Heart left ventricle (tissue), 13 donors: ENCODE data around the gene MAST4.

ENCODE experiments used
- POLR2A ChIP-seq, 2 donors: fragments of 450-650 bp; IDR thresholded peaks; one replicate each; pipeline ENCODE4 v1.6.1; 2017; ENCODE audit warnings: antibody characterized with exemption in 2 of 2, mild to moderate bottlenecking in 2 of 2, moderate library complexity in 2 of 2
- TF ChIP-seq, protein P1 (sequence below), 12 donors: fragments of 200-600 bp; sonication (generic) in 4 of 12; IDR thresholded peaks; one replicate each; pipeline versions ENCODE4 v1.5.0 to v1.8.0; 2018 to 2022; ENCODE audit warnings: antibody characterized with exemption in 12 of 12, mild to moderate bottlenecking in 5 of 12
- donor health status: ischemic (EF 13 %, LVEDD 7.1; RV severe dilation, severe dysfunction).
- donor health status: DM: no; HTN: yes; CAD: no.
- donor health status: DM: no; HTN: no; CAD: no.
- donor health status: ischemic (EF 25% LVEDD 6.9; RV normal size, moderate dysfunction).
- donor health status: ischemic (EF 25% LVEDD 5.7; RV mildly dilated, moderate dysfunction).
- donor health status: ischemic (EF 35%, LVEDD 5.7; RV mildly dilated, moderate dysfunction).
- donor health status: nonischemic (EF 11% LVEDD 7.7; RV severe dilation, severe dysfunction).
- donor health status: DM: yes; HTN: yes; CAD: no.
- donor health status: PGD.
- donor health status: ischemic (EF 29% LVEDD 5.4; RV normal size, mild dysfunction).
- donor health status: nonischemic (EF 23%, LVEDD 6.1; RV moderate dilation, normal function).

DNA sequence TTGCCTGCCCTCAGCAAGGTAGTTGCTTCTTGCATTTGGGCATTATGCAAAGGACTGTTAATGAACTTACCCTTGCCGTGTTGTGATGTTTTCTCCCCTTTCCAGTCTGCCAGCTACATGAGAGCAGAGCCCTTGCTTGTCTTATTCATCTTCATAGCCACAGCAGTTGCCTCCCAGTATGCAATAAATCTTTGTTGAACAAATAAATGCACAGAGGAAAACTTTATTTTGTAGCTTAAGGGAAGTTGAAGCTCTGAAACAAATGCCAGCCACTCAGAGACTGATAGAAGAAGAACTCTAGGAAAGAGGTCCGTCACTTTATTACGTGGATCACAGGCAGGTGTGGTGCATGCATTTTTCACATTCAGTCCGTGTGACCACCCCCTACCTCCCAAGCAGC, 19.7 kb downstream of the MAST4 start:
- TF ChIP-seq, protein P1, sequence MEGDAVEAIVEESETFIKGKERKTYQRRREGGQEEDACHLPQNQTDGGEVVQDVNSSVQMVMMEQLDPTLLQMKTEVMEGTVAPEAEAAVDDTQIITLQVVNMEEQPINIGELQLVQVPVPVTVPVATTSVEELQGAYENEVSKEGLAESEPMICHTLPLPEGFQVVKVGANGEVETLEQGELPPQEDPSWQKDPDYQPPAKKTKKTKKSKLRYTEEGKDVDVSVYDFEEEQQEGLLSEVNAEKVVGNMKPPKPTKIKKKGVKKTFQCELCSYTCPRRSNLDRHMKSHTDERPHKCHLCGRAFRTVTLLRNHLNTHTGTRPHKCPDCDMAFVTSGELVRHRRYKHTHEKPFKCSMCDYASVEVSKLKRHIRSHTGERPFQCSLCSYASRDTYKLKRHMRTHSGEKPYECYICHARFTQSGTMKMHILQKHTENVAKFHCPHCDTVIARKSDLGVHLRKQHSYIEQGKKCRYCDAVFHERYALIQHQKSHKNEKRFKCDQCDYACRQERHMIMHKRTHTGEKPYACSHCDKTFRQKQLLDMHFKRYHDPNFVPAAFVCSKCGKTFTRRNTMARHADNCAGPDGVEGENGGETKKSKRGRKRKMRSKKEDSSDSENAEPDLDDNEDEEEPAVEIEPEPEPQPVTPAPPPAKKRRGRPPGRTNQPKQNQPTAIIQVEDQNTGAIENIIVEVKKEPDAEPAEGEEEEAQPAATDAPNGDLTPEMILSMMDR (IDR thresholded peaks at IDR 0.05) = no peak
- no peak for TF ChIP-seq POLR2A (IDR thresholded peaks at IDR 0.05)
